Common myeloid progenitor, CD34-positive (primary cell): Measurements from ENCODE around the gene POMP.

Experiments used
- CTCF ChIA-PET: fragments of 350-600 bp; sonication (Branson Sonifier 250); formaldehyde crosslinking; loops from one replicate; lab custom pipeline; 2021; ENCODE audit warnings: antibody characterized with exemption; lab: Charles Lee
- POLR2A ChIA-PET: fragments of 350-600 bp; sonication (Branson Sonifier 250); formaldehyde crosslinking; loops from one replicate; lab custom pipeline; 2021; ENCODE audit warnings: antibody characterized with exemption; lab: Charles Lee
- DNase-seq, 3 donors: peaks; one replicate each; pipeline versions ENCODE4 v3.0.0 to v3.0.0-alpha.2; 2013
- H3K27ac ChIP-seq, 2 experiments: 1 replicate in 1 of 2; 2 replicates in 1 of 2; pipeline ENCODE4 v1.7.0; 2013; ENCODE audit warnings: inconsistent platforms in 2 of 2, low read length in 2 of 2, mild to moderate bottlenecking in 2 of 2, low read depth in 1 of 2, moderate library complexity in 1 of 2; ENCODE audit not compliant: severe bottlenecking in 2 of 2, insufficient read depth in 1 of 2, poor library complexity in 1 of 2
- H3K27me3 ChIP-seq, 5 experiments: replicated peaks in 2 of 5; 1 replicate in 3 of 5; 2 replicates in 2 of 5; pipeline versions ENCODE4 v1.6.1 to v1.7.0; 2013; ENCODE audit warnings: low read length in 4 of 5, mild to moderate bottlenecking in 2 of 5, moderate library complexity in 2 of 5, inconsistent platforms in 1 of 5; ENCODE audit not compliant: insufficient read depth in 5 of 5, control insufficient read depth in 4 of 5
- H3K36me3 ChIP-seq, 4 experiments: 1 replicate in 2 of 4; 2 replicates in 2 of 4; pipeline versions ENCODE4 v1.6.1 to v1.7.0; 2013; ENCODE audit warnings: low read length in 3 of 4, control low read depth in 1 of 4, mild to moderate bottlenecking in 1 of 4; ENCODE audit not compliant: control insufficient read depth in 4 of 4, insufficient read depth in 4 of 4
- H3K4me1 ChIP-seq, 4 experiments: 1 replicate in 3 of 4; 2 replicates in 1 of 4; pipeline versions ENCODE4 v1.6.1 to v1.7.1; 2013; ENCODE audit warnings: low read length in 3 of 4, mild to moderate bottlenecking in 3 of 4, control low read depth in 1 of 4, inconsistent platforms in 1 of 4, moderate library complexity in 1 of 4; ENCODE audit not compliant: control insufficient read depth in 4 of 4, insufficient read depth in 4 of 4; ENCODE audit errors: control extremely low read depth in 1 of 4
- H3K4me3 ChIP-seq, 7 experiments: 1 replicate in 4 of 7; 2 replicates in 3 of 7; pipeline versions ENCODE4 v1.5.1 to v1.7.0; 2013; ENCODE audit warnings: mild to moderate bottlenecking in 7 of 7, low read length in 6 of 7, moderate library complexity in 6 of 7, inconsistent platforms in 2 of 7, low read depth in 2 of 7, control low read depth in 1 of 7; ENCODE audit not compliant: insufficient read depth in 4 of 7, control insufficient read depth in 1 of 7; ENCODE audit errors: extremely low read depth in 1 of 7
- H3K9me3 ChIP-seq, 5 experiments: 1 replicate in 4 of 5; 2 replicates in 1 of 5; pipeline versions ENCODE4 v1.6.1 to v1.7.1; 2013; ENCODE audit warnings: low read length in 4 of 5, mild to moderate bottlenecking in 2 of 5, inconsistent platforms in 1 of 5, low read depth in 1 of 5, moderate library complexity in 1 of 5; ENCODE audit not compliant: control insufficient read depth in 4 of 5, insufficient read depth in 2 of 5; ENCODE audit errors: control extremely low read depth in 1 of 5
- WGBS: methylation state at CpG from one replicate; pipeline ENCODE4 v1.1.5; 2013; ENCODE audit not compliant: insufficient coverage; 5-methylcytosine and 5-hydroxymethylcytosine counted together

The POMP gene

GRCh38 chr13:28636677-28637317 lies 22.1 kb upstream of the POMP start:
- Histone ChIP-seq H3K4me3 (no peak overlapping the region), H3K9me3 (no peaks in the 10 kb centered on the region), H3K4me1 (peaks cover 5 to 18% (median 6%) of the 10 kb centered on the region in 4 experiments), H3K27me3 (peaks cover 0 to 3% (median 0%) of the 10 kb centered on the region in 5 experiments), H3K27ac (no peak overlapping the region), H3K36me3 (no peaks in the 10 kb centered on the region)
- ChIA-PET POLR2A (no interaction called here), CTCF (interaction anchor here (0.8 to 7.5 kb wide), 10 partner anchors 8 to 1618 kb away, joined by 3 to 45 read pairs (median 4); no protein-coding TSS in a partner anchor)
- peak; percentile 81 to 90 (median 86) for DNase-seq
- 50% methylated on average over 2 of the region's 10 CpGs for WGBS

- POLR2A ChIA-PET: no interaction called here
- no peaks in the 10 kb centered on the region for H3K9me3 ChIP-seq
- H3K27me3 ChIP-seq: peaks cover 0 to 3% (median 0%) of the 10 kb centered on the region in 5 experiments
- CTCF ChIA-PET: interaction anchor here (0.7 to 7.5 kb wide), 7 partner anchors 14 to 1619 kb away, joined by 3 to 45 read pairs (median 3); no protein-coding TSS in a partner anchor
- 100% methylated on average over 1 of the region's 3 CpGs for WGBS
- H3K36me3 ChIP-seq: no peaks in the 10 kb centered on the region
- peaks cover 5 to 18% (median 6%) of the 10 kb centered on the region in 4 experiments for H3K4me1 ChIP-seq
- peak; percentile 15 to 47 (median 40) for DNase-seq
- H3K4me3 ChIP-seq: no peak overlapping the region
- H3K27ac ChIP-seq: no peak overlapping the region
These were observed 21.1 kb upstream of the POMP start for GRCh38 chr13:28637714-28638355.

GRCh38 chr13:28638756-28639155 lies 20.2 kb upstream of the POMP start:
- WGBS: 80% methylated on average over 1 of the region's 3 CpGs
- no peak overlapping the region for H3K4me3 ChIP-seq
- H3K27ac ChIP-seq: no peak overlapping the region
- CTCF ChIA-PET: interaction anchor here (0.6 to 2.9 kb wide), 5 partner anchors 8 to 314 kb away, joined by 3 to 20 read pairs (median 4); no protein-coding TSS in a partner anchor
- H3K9me3 ChIP-seq: no peaks in the 10 kb centered on the region
- POLR2A ChIA-PET: interaction anchor here (0.6 kb wide), 1 partner anchor 500 kb away, joined by 3 read pairs; no protein-coding TSS in a partner anchor
- H3K4me1 ChIP-seq: peaks cover 5 to 18% (median 6%) of the 10 kb centered on the region in 4 experiments
- DNase-seq: no peak
- peaks cover 0 to 3% (median 0%) of the 10 kb centered on the region in 5 experiments for H3K27me3 ChIP-seq
- H3K36me3 ChIP-seq: no peaks in the 10 kb centered on the region

- H3K4me3 ChIP-seq: no peak overlapping the region
- no peaks in the 10 kb centered on the region for H3K36me3 ChIP-seq
- peaks cover 5 to 18% (median 6%) of the 10 kb centered on the region in 4 experiments for H3K4me1 ChIP-seq
- DNase-seq: no peak
- H3K27ac ChIP-seq: no peak overlapping the region
- WGBS: 94% methylated on average over 10 of the region's 12 CpGs
- H3K27me3 ChIP-seq: peaks cover 0 to 3% (median 0%) of the 10 kb centered on the region in 5 experiments
- no peaks in the 10 kb centered on the region for H3K9me3 ChIP-seq
- ChIA-PET POLR2A (interaction anchor here (0.6 kb wide), 1 partner anchor 269 kb away, joined by 7 read pairs; no protein-coding TSS in a partner anchor), CTCF (interaction anchor here (0.6 to 2.9 kb wide), 5 partner anchors 8 to 316 kb away, joined by 3 to 20 read pairs (median 3); no protein-coding TSS in a partner anchor)
These were observed 17.9 kb upstream of the POMP start for GRCh38 chr13:28640861-28641599.

- no peak for DNase-seq
- H3K4me3 ChIP-seq: no peak overlapping the region
- peaks cover 0 to 3% (median 0%) of the 10 kb centered on the region in 5 experiments for H3K27me3 ChIP-seq
- CTCF ChIA-PET: interaction anchor here (0.6 to 1.5 kb wide), 3 partner anchors 11 to 35 kb away, joined by 3 to 4 read pairs (median 3); no protein-coding TSS in a partner anchor
- 100% methylated on average over 2 of the region's 3 CpGs for WGBS
- H3K36me3 ChIP-seq: no peaks in the 10 kb centered on the region
- POLR2A ChIA-PET: interaction anchor here (0.6 kb wide), 1 partner anchor 269 kb away, joined by 7 read pairs; no protein-coding TSS in a partner anchor
- no peaks in the 10 kb centered on the region for H3K9me3 ChIP-seq
- H3K4me1 ChIP-seq: peaks cover 5 to 16% (median 6%) of the 10 kb centered on the region in 4 experiments
- no peak overlapping the region for H3K27ac ChIP-seq
These were observed 17.4 kb upstream of the POMP start for GRCh38 chr13:28641600-28641926.

GRCh38 chr13:28650284-28650683 lies 8.6 kb upstream of the POMP start:
- Histone ChIP-seq H3K27me3 (no peaks in the 10 kb centered on the region), H3K9me3 (no peaks in the 10 kb centered on the region), H3K4me1 (peaks cover 0 to 6% (median 2%) of the 10 kb centered on the region in 4 experiments), H3K27ac (no peak overlapping the region), H3K36me3 (peaks cover 0 to 3% (median 0%) of the 10 kb centered on the region in 4 experiments), H3K4me3 (no peak overlapping the region)
- WGBS: 100% methylated on average over 1 of the region's 2 CpGs
- no peak for DNase-seq
- ChIA-PET CTCF (no interaction called here), POLR2A (no interaction called here)
